ENCODE measurements around the gene VPS33A. TPM values are rescaled to one million over a fixed set of nuclear protein-coding genes. Genes with fewer than 3 reads are reported as not detected.

Gene VPS33A
- total and polyA plus RNA-seq, 2 donors (not counting 3 experiments of a cell fraction or from before 2014, with no cell fraction given), result 12.1 to 23.1 TPM

DNA sequence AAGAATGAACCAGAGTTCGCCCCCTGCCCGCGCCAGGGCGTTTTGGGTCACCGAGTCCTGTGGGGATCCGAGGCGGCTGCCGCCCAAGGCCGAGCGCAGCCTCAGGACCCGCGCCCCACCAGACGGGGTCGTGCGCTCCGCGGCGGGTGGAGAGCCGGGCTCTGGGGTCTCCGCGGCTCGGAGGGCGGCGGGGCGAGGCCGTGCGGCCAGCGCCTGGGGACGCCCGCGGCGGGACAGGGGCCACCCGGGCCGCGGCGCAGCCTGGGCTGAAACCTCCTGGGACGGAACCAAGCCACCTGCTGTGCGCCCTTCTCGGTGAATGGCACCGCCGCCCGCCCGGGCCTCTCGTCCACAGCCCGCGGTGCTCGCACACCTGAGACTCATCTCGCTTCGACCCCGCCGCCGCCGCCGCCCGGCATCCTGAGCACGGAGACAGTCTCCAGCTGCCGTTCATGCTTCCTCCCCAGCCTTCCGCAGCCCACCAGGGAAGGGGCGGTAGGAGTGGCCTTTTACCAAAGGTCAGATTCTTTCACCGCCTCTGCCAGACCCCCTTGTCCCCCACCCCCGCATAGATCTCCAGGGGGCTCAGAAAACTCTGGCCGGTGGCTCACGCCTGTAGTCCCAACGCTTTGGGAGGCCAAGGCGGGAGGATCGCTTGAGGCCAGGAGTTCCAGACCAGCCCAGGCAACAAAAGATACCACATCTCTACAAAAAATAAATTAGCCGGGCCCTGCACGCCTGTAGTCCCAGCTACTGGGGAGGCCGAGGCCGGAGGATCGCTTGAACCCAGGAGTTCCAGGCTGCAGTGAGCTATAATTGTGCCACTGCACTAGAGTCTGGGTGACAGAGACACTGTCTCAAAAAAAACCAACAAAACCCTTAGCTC is 61.9 kb downstream of the VPS33A start:
- H3K9me3 ChIP-seq (replicated peaks; ENCODE audit: control insufficient read depth, insufficient read depth, low read length), result no peaks in the 10 kb centered on the region
- intact Hi-C loops (cut with micrococcal nuclease), result no loop called here
- POLR2A ChIA-PET, result interaction anchor here (0.6 to 1.0 kb wide), 2 partner anchors 10 to 57 kb away, joined by 3 read pairs; no protein-coding TSS in a partner anchor
- peaks cover 9 to 18% of the 10 kb centered on the region in 2 experiments for H3K27me3 ChIP-seq (ENCODE audit: control insufficient read depth in 2 of 2, insufficient read depth in 2 of 2, low read length in 2 of 2)
- H3K4me3 ChIP-seq (replicated peaks in 1 of 3; ENCODE audit: insufficient read depth in 1 of 3, low read depth in 1 of 3, low read length in 3 of 3), result peak overlapping the region in 2 of 3 experiments; percentile 20 to 29
- peak; percentile 98 for TF ChIP-seq EZH2 (IDR thresholded peaks at IDR 0.05; ENCODE audit: borderline replicate concordance, low read depth, low read length, severe bottlenecking)
- no peak for TF ChIP-seq GATA2 (IDR thresholded peaks at IDR 0.05; ENCODE audit: insufficient read depth, insufficient read length, low read depth, low read length)
- H3K79me2 ChIP-seq (ENCODE audit: control insufficient read depth, insufficient read depth, low read length), result no peaks in the 10 kb centered on the region
- peaks cover 6 to 9% of the 10 kb centered on the region in 2 experiments for H3K36me3 ChIP-seq (ENCODE audit: control insufficient read depth in 2 of 2, extremely low read depth in 1 of 2, insufficient read depth in 2 of 2, low read length in 2 of 2)
- CTCF ChIA-PET, result interaction anchor here (0.6 to 0.7 kb wide), 3 partner anchors 74 to 166 kb away, joined by 3 to 4 read pairs (median 4); no protein-coding TSS in a partner anchor
- H3K27ac ChIP-seq (ENCODE audit: insufficient read depth, low read depth, low read length), result no peak overlapping the region
- peak overlapping the region; percentile 53 for H2AFZ ChIP-seq (ENCODE audit: low read depth, low read length)
- dilution Hi-C loops (cut with MboI; ENCODE audit: extremely low pct_ligation_motif_present, low sequenced_read_pairs), result no loop called here
- DNase-seq (ENCODE audit: low read depth, low spot score) (no peak), FAIRE-seq (no peak)
- no peak overlapping the region for H3K9ac ChIP-seq (replicated peaks; ENCODE audit: extremely low read depth, insufficient read depth, low read length)
- no peaks in the 10 kb centered on the region for H4K20me1 ChIP-seq (replicated peaks; ENCODE audit: control insufficient read depth, extremely low read depth, insufficient read depth, low read length)
- H3K4me1 ChIP-seq (ENCODE audit: control insufficient read depth, extremely low read depth, insufficient read depth, low read length), result peaks cover 8% of the 10 kb centered on the region
- peak overlapping the region; percentile 57 for H3K4me2 ChIP-seq (ENCODE audit: insufficient read depth, low read length)
- no TSS peak for BruUV-seq (replicated peaks)
- no peaks in the 10 kb centered on the region for H3K9me1 ChIP-seq (replicated peaks; ENCODE audit: control insufficient read depth, extremely low read depth, insufficient read depth, low read length)

DNA sequence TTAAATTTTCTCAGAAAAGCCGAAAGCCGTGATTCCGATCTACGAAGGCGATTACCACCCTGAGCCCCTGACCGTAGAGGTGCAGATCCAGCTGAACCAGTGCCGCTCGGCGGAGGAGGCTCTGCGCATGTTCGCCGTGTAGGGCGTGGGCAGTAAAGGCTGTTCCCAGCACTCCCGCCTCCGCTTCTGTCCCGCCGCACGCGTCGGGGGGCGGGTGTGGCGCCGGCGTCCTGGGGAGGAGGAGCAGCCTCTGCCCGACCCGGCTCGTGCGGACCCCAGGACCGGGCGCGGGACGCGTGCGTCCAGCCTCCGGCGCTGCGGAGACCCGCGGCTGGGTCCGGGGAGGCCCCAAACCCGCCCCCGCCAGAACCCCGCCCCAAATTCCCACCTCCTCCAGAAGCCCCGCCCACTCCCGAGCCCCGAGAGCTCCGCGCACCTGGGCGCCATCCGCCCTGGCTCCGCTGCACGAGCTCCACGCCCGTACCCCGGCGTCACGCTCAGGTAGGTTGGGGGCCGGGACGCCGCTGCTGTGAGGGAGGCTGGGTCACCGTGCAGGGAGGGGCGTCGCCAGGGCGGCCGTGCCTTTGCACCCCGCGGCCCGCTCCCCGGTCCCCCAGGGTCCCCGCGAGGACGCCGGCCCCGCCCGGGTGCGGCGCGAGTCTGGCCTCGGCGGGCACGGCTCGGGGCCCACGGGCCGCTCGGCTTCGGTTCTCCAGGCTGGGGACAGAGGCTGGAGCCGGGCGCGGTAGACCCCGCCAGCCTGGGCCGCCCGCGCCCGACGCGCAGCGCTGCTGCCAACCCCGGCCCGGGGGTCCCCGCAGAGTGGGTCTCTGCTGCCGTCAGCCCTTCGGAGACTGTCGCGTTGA is 62.8 kb downstream of the VPS33A start, which contains the start of gene B3GNT4:
B3GNT4 (plus strand) TSS at position 409 of the 866 bp plus-strand sequence. CDS start 910 bp downstream, outside the sequence.
- no TSS peak for BruUV-seq (replicated peaks)
- Histone ChIP-seq H3K9ac (replicated peaks; ENCODE audit: extremely low read depth, insufficient read depth, low read length) (peak within 1 kb of the TSS; percentile 12), H3K9me3 (replicated peaks; ENCODE audit: control insufficient read depth, insufficient read depth, low read length) (no peaks in the 10 kb centered on the region), H2AFZ (ENCODE audit: low read depth, low read length) (peak within 1 kb of the TSS; percentile 74), H3K36me3 (ENCODE audit: control insufficient read depth in 2 of 2, extremely low read depth in 1 of 2, insufficient read depth in 2 of 2, low read length in 2 of 2) (peaks cover 6 to 8% of the 10 kb centered on the region in 2 experiments), H3K4me2 (ENCODE audit: insufficient read depth, low read length) (peak within 1 kb of the TSS; percentile 57), H3K9me1 (replicated peaks; ENCODE audit: control insufficient read depth, extremely low read depth, insufficient read depth, low read length) (no peaks in the 10 kb centered on the region), H4K20me1 (replicated peaks; ENCODE audit: control insufficient read depth, extremely low read depth, insufficient read depth, low read length) (no peaks in the 10 kb centered on the region), H3K27ac (ENCODE audit: insufficient read depth, low read depth, low read length) (no peak within 1 kb of the TSS), H3K4me1 (ENCODE audit: control insufficient read depth, extremely low read depth, insufficient read depth, low read length) (peaks cover 8% of the 10 kb centered on the region), H3K27me3 (ENCODE audit: control insufficient read depth in 2 of 2, insufficient read depth in 2 of 2, low read length in 2 of 2) (peaks cover 9 to 18% of the 10 kb centered on the region in 2 experiments), H3K4me3 (replicated peaks in 1 of 3; ENCODE audit: insufficient read depth in 1 of 3, low read depth in 1 of 3, low read length in 3 of 3) (peak within 1 kb of the TSS in 2 of 3 experiments; percentile 24 to 29), H3K79me2 (ENCODE audit: control insufficient read depth, insufficient read depth, low read length) (no peaks in the 10 kb centered on the region)
- peak; percentile 78 for FAIRE-seq
- TF ChIP-seq, protein P1, sequence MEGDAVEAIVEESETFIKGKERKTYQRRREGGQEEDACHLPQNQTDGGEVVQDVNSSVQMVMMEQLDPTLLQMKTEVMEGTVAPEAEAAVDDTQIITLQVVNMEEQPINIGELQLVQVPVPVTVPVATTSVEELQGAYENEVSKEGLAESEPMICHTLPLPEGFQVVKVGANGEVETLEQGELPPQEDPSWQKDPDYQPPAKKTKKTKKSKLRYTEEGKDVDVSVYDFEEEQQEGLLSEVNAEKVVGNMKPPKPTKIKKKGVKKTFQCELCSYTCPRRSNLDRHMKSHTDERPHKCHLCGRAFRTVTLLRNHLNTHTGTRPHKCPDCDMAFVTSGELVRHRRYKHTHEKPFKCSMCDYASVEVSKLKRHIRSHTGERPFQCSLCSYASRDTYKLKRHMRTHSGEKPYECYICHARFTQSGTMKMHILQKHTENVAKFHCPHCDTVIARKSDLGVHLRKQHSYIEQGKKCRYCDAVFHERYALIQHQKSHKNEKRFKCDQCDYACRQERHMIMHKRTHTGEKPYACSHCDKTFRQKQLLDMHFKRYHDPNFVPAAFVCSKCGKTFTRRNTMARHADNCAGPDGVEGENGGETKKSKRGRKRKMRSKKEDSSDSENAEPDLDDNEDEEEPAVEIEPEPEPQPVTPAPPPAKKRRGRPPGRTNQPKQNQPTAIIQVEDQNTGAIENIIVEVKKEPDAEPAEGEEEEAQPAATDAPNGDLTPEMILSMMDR (IDR thresholded peaks at IDR 0.05; ENCODE audit: extremely low read depth in 1 of 2, insufficient read depth in 1 of 2, low read depth in 1 of 2, low read length in 2 of 2), result no peak
- TF ChIP-seq JUN (IDR thresholded peaks at IDR 0.05; ENCODE audit: borderline replicate concordance, insufficient read depth, insufficient read length, low read depth), result no peak
- TF ChIP-seq GATA2 (IDR thresholded peaks at IDR 0.05; ENCODE audit: insufficient read depth, insufficient read length, low read depth, low read length), result no peak
- no peak for TF ChIP-seq EZH2 (IDR thresholded peaks at IDR 0.05; ENCODE audit: borderline replicate concordance, low read depth, low read length, severe bottlenecking)
- TF ChIP-seq MYC (IDR thresholded peaks at IDR 0.05; ENCODE audit: low read depth, low read length), result no peak
- TF ChIP-seq FOS (IDR thresholded peaks at IDR 0.05; ENCODE audit: borderline replicate concordance, insufficient read depth, low read length), result no peak
- TF ChIP-seq, protein P2, sequence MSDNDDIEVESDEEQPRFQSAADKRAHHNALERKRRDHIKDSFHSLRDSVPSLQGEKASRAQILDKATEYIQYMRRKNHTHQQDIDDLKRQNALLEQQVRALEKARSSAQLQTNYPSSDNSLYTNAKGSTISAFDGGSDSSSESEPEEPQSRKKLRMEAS (IDR thresholded peaks at IDR 0.05; ENCODE audit: insufficient read depth, insufficient read length), result no peak
- TF ChIP-seq POLR2AphosphoS5 (IDR thresholded peaks at IDR 0.05; ENCODE audit: insufficient read depth, low read depth, low read length), result no peak
- no peak for TF ChIP-seq POLR2A (IDR thresholded peaks at IDR 0.05; ENCODE audit: low read depth, low read length)
- POLR2A ChIA-PET, result interaction anchor here (0.6 kb wide), 1 partner anchor 56 kb away, joined by 3 read pairs; no protein-coding TSS in a partner anchor
- peak; percentile 40 for DNase-seq (ENCODE audit: low read depth, low spot score)
- dilution Hi-C loops (cut with MboI; ENCODE audit: extremely low pct_ligation_motif_present, low sequenced_read_pairs), result no loop called here
- CTCF ChIA-PET, result interaction anchor here (0.9 kb wide), 1 partner anchor 12 kb away, joined by 3 read pairs; no protein-coding TSS in a partner anchor
- intact Hi-C loops (cut with micrococcal nuclease), result no loop called here
